Gastroesophageal sphincter (tissue), 3 donors: Measurements from ENCODE around the gene BRWD1.

Experiments used
- EP300 ChIP-seq: sonication (generic); formaldehyde crosslinking; IDR thresholded peaks from one replicate; pipeline ENCODE4 v1.6.1; 2017; ENCODE audit warnings: antibody characterized with exemption, mild to moderate bottlenecking
- POLR2A ChIP-seq, 2 donors: fragments of 450-650 bp; IDR thresholded peaks; one replicate each; pipeline ENCODE4 v1.6.1; 2017; ENCODE audit warnings: antibody characterized with exemption in 2 of 2, mild to moderate bottlenecking in 2 of 2, moderate library complexity in 1 of 2
- POLR2AphosphoS5 ChIP-seq: sonication (generic); formaldehyde crosslinking; IDR thresholded peaks from one replicate; pipeline ENCODE4 v1.6.1; 2017; ENCODE audit warnings: antibody characterized with exemption
- TF ChIP-seq, protein P1 (sequence below), 4 experiments: fragments of 200-600 bp in 2 of 4; fragments of 450-650 bp in 2 of 4; sonication (generic) in 1 of 4; IDR thresholded peaks; one replicate each; pipeline ENCODE4 v1.5.1; 2017 to 2019; ENCODE audit warnings: antibody characterized with exemption in 4 of 4, mild to moderate bottlenecking in 2 of 4, moderate library complexity in 2 of 4

DNA sequence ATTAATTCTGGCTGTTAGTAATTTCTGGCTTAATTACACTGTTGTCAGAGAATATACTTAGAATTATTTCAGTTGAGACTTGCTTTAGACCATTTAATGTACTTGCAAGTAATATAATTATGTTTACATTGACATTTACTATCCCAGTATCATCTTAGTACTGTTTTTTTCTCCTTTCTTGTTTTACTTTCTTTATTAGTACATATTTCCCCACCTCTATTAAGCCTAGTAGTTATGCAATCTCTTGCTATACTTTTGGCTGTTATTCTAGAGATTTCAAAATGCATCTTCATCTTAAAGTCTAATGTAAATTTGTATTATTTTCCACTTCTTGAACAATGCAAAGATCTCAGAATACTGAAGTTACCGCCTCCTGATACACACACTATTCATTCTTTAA is 24.4 kb downstream of the BRWD1 start:
- TF ChIP-seq POLR2A (IDR thresholded peaks at IDR 0.05) (no peak), EP300 (no peak), POLR2AphosphoS5 (no peak)
- TF ChIP-seq, protein P1, sequence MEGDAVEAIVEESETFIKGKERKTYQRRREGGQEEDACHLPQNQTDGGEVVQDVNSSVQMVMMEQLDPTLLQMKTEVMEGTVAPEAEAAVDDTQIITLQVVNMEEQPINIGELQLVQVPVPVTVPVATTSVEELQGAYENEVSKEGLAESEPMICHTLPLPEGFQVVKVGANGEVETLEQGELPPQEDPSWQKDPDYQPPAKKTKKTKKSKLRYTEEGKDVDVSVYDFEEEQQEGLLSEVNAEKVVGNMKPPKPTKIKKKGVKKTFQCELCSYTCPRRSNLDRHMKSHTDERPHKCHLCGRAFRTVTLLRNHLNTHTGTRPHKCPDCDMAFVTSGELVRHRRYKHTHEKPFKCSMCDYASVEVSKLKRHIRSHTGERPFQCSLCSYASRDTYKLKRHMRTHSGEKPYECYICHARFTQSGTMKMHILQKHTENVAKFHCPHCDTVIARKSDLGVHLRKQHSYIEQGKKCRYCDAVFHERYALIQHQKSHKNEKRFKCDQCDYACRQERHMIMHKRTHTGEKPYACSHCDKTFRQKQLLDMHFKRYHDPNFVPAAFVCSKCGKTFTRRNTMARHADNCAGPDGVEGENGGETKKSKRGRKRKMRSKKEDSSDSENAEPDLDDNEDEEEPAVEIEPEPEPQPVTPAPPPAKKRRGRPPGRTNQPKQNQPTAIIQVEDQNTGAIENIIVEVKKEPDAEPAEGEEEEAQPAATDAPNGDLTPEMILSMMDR (IDR thresholded peaks at IDR 0.05), result no peak
